Naive B cell (primary cell): ENCODE data around the gene ITSN2. TPM values are rescaled to one million over a fixed set of nuclear protein-coding genes. Genes with fewer than 3 reads are reported as not detected.

ENCODE experiments used
- ATAC-seq, 2 donors: fragments of 150-1000 bp; cut with Tn5 transposase; 2 replicates each; pipeline ENCODE4 v1.10.0; 2021; ENCODE audit warnings: low read depth in 2 of 2, mild to moderate bottlenecking in 2 of 2, moderate library complexity in 2 of 2
- DNase-seq: peaks from one replicate; pipeline ENCODE4 v3.0.0; 2022
- H3K27ac Mint-ChIP-seq, 6 donors: one replicate each; pipeline ENCODE4 v1.8.0; 2020 to 2022; ENCODE audit warnings: mild to moderate bottlenecking in 6 of 6, mixed read lengths in 6 of 6, moderate library complexity in 5 of 6, inconsistent platforms in 2 of 6
- H3K27me3 Mint-ChIP-seq, 3 donors: one replicate each; pipeline ENCODE4 v1.8.0; 2021 to 2022; ENCODE audit warnings: mixed read lengths in 3 of 3, mild to moderate bottlenecking in 1 of 3
- H3K36me3 Mint-ChIP-seq, 2 donors: one replicate each; pipeline ENCODE4 v1.8.0; 2020 to 2022; ENCODE audit warnings: mixed read lengths in 2 of 2, inconsistent platforms in 1 of 2, mild to moderate bottlenecking in 1 of 2
- H3K4me1 Mint-ChIP-seq, 3 donors: one replicate each; pipeline ENCODE4 v1.8.0; 2020 to 2022; ENCODE audit warnings: mixed read lengths in 3 of 3, inconsistent platforms in 1 of 3, mild to moderate bottlenecking in 1 of 3, moderate library complexity in 1 of 3
- H3K4me3 Mint-ChIP-seq, 8 donors: one replicate each; pipeline ENCODE4 v1.8.0; 2020 to 2022; ENCODE audit warnings: mild to moderate bottlenecking in 8 of 8, mixed read lengths in 8 of 8, moderate library complexity in 8 of 8, inconsistent platforms in 2 of 8
- H3K9me3 Mint-ChIP-seq, 7 donors: one replicate each; pipeline ENCODE4 v1.8.0; 2020 to 2022; ENCODE audit warnings: mixed read lengths in 7 of 7, mild to moderate bottlenecking in 5 of 7, inconsistent platforms in 2 of 7, moderate library complexity in 1 of 7
- polyA plus RNA-seq, 6 donors: library from polyadenylated mRNA; unstranded; fragments of 300-500 nt; fragmentation: Illumina TruSeq; gene quantifications; one replicate each; pipeline ENCODE4 v1.2.3, GENCODE V29; 2021; ENCODE audit warnings: low read depth in 6 of 6

ITSN2 gene
- polyA plus RNA-seq, 6 donors from 2014 or later: 57.8 to 163 (median 113) TPM

- Mint-ChIP-seq H3K4me1 (peaks cover 51 to 86% (median 76%) of the 10 kb centered on the region in 3 donors), H3K36me3 (no peaks in the 10 kb centered on the region), H3K9me3 (no peaks in the 10 kb centered on the region), H3K27ac (peak overlapping the region; percentile 79 to 98 (median 89)), H3K4me3 (peak overlapping the region; percentile 59 to 87 (median 78)), H3K27me3 (no peaks in the 10 kb centered on the region)
- DNase-seq (peak; percentile 39), ATAC-seq (peak; percentile 61 to 65)
Measured at GRCh38 chr2:24354957-24355356, 5.4 kb downstream of the ITSN2 start.

GRCh38 chr2:24354395-24354794 is 5.9 kb downstream of the ITSN2 start:
- no peak for DNase-seq
- peaks cover 55 to 92% (median 81%) of the 10 kb centered on the region in 3 donors for H3K4me1 Mint-ChIP-seq
- ATAC-seq: peak; percentile 32 to 39
- H3K9me3 Mint-ChIP-seq: no peaks in the 10 kb centered on the region
- H3K27me3 Mint-ChIP-seq: no peaks in the 10 kb centered on the region
- H3K36me3 Mint-ChIP-seq: no peaks in the 10 kb centered on the region
- H3K27ac Mint-ChIP-seq: peak overlapping the region; percentile 70 to 98 (median 88)
- peak overlapping the region in 7 of 8 donors; percentile 58 to 87 (median 73) for H3K4me3 Mint-ChIP-seq

GRCh38 chr2:24353973-24354372 is 6.4 kb downstream of the ITSN2 start:
- H3K27me3 Mint-ChIP-seq: no peaks in the 10 kb centered on the region
- H3K36me3 Mint-ChIP-seq: no peaks in the 10 kb centered on the region
- no peaks in the 10 kb centered on the region for H3K9me3 Mint-ChIP-seq

GRCh38 chr2:24353364-24353763 is 7.0 kb downstream of the ITSN2 start:
- Mint-ChIP-seq H3K4me3 (peak overlapping the region in 6 of 8 donors; percentile 40 to 87 (median 53)), H3K9me3 (no peaks in the 10 kb centered on the region), H3K36me3 (no peaks in the 10 kb centered on the region), H3K4me1 (peaks cover 60 to 95% (median 85%) of the 10 kb centered on the region in 3 donors), H3K27ac (peak overlapping the region; percentile 65 to 93 (median 84)), H3K27me3 (no peaks in the 10 kb centered on the region)
- ATAC-seq: no peak
- no peak for DNase-seq

More at GRCh38 chr2:24353973-24354372, 6.4 kb downstream of the ITSN2 start:
- ATAC-seq (no peak), DNase-seq (no peak)
- Mint-ChIP-seq H3K27ac (peak overlapping the region; percentile 70 to 92 (median 82)), H3K4me1 (peaks cover 60 to 95% (median 83%) of the 10 kb centered on the region in 3 donors), H3K4me3 (peak overlapping the region in 7 of 8 donors; percentile 44 to 87 (median 65))

- H3K4me1 Mint-ChIP-seq: peaks cover 56 to 94% (median 82%) of the 10 kb centered on the region in 3 donors
- H3K4me3 Mint-ChIP-seq: peak overlapping the region; percentile 10 to 54 (median 33)
- no peaks in the 10 kb centered on the region for H3K27me3 Mint-ChIP-seq
- DNase-seq (no peak), ATAC-seq (no peak)
- H3K9me3 Mint-ChIP-seq: no peaks in the 10 kb centered on the region
- H3K27ac Mint-ChIP-seq: peak overlapping the region; percentile 58 to 93 (median 84)
- no peaks in the 10 kb centered on the region for H3K36me3 Mint-ChIP-seq
Measured at GRCh38 chr2:24352664-24353063, 7.7 kb downstream of the ITSN2 start.

- H3K27me3 Mint-ChIP-seq: no peaks in the 10 kb centered on the region
- no peaks in the 10 kb centered on the region for H3K36me3 Mint-ChIP-seq
- peak overlapping the region in 3 of 8 donors; percentile 29 to 74 (median 45) for H3K4me3 Mint-ChIP-seq
- ATAC-seq: no peak
- no peak for DNase-seq
- H3K27ac Mint-ChIP-seq: peak overlapping the region in 1 of 6 donors; percentile 88
- peaks cover 53 to 93% (median 78%) of the 10 kb centered on the region in 3 donors for H3K4me1 Mint-ChIP-seq
- H3K9me3 Mint-ChIP-seq: no peaks in the 10 kb centered on the region
Measured at GRCh38 chr2:24351981-24352380, 8.4 kb downstream of the ITSN2 start.

- Mint-ChIP-seq H3K4me1 (peaks cover 52 to 92% (median 74%) of the 10 kb centered on the region in 3 donors), H3K27ac (peak overlapping the region in 5 of 6 donors; percentile 15 to 90 (median 66)), H3K36me3 (no peaks in the 10 kb centered on the region)
Measured at GRCh38 chr2:24351627-24351938, 8.8 kb downstream of the ITSN2 start.

GRCh38 chr2:24350826-24351626 is 9.3 kb downstream of the ITSN2 start:
- Mint-ChIP-seq H3K4me3 (peak overlapping the region; percentile 25 to 79 (median 40)), H3K36me3 (no peaks in the 10 kb centered on the region), H3K9me3 (no peaks in the 10 kb centered on the region), H3K4me1 (peaks cover 56 to 92% (median 71%) of the 10 kb centered on the region in 3 donors), H3K27ac (peak overlapping the region; percentile 15 to 90 (median 76)), H3K27me3 (no peaks in the 10 kb centered on the region)
- DNase-seq (no peak), ATAC-seq (no peak)

More at GRCh38 chr2:24351627-24351938, 8.8 kb downstream of the ITSN2 start:
- H3K9me3 Mint-ChIP-seq: no peaks in the 10 kb centered on the region
- H3K4me3 Mint-ChIP-seq: peak overlapping the region in 7 of 8 donors; percentile 16 to 79 (median 45)
- DNase-seq (no peak), ATAC-seq (no peak)
- no peaks in the 10 kb centered on the region for H3K27me3 Mint-ChIP-seq

GRCh38 chr2:24349097-24349496 is 11.2 kb downstream of the ITSN2 start:
- no peaks in the 10 kb centered on the region for H3K9me3 Mint-ChIP-seq
- DNase-seq (no peak), ATAC-seq (peak; percentile 52 to 56)
- no peaks in the 10 kb centered on the region for H3K27me3 Mint-ChIP-seq
- peaks cover 54 to 89% (median 67%) of the 10 kb centered on the region in 3 donors for H3K4me1 Mint-ChIP-seq
- peak overlapping the region in 7 of 8 donors; percentile 31 to 72 (median 59) for H3K4me3 Mint-ChIP-seq
- H3K36me3 Mint-ChIP-seq: no peaks in the 10 kb centered on the region
- H3K27ac Mint-ChIP-seq: peak overlapping the region in 5 of 6 donors; percentile 35 to 92 (median 69)

- Mint-ChIP-seq H3K27me3 (no peaks in the 10 kb centered on the region), H3K4me1 (peaks cover 59 to 92% (median 74%) of the 10 kb centered on the region in 3 donors), H3K27ac (peak overlapping the region in 2 of 6 donors; percentile 15 to 57), H3K4me3 (no peak overlapping the region), H3K36me3 (no peaks in the 10 kb centered on the region), H3K9me3 (no peaks in the 10 kb centered on the region)
- no peak for ATAC-seq
- no peak for DNase-seq
Measured at GRCh38 chr2:24345937-24346336, 14.4 kb downstream of the ITSN2 start.

GRCh38 chr2:24343225-24343882 is 17.0 kb downstream of the ITSN2 start:
- Mint-ChIP-seq H3K27me3 (no peaks in the 10 kb centered on the region), H3K4me3 (peak overlapping the region; percentile 29 to 88 (median 75)), H3K9me3 (no peaks in the 10 kb centered on the region), H3K36me3 (no peaks in the 10 kb centered on the region), H3K4me1 (peaks cover 64 to 92% (median 74%) of the 10 kb centered on the region in 3 donors), H3K27ac (peak overlapping the region; percentile 48 to 92 (median 82))
- DNase-seq (no peak), ATAC-seq (peak; percentile 68 to 73)

GRCh38 chr2:24342110-24342910 is 18.0 kb downstream of the ITSN2 start:
- Mint-ChIP-seq H3K27ac (peak overlapping the region; percentile 78 to 93 (median 84)), H3K9me3 (no peaks in the 10 kb centered on the region), H3K36me3 (no peaks in the 10 kb centered on the region), H3K27me3 (no peaks in the 10 kb centered on the region), H3K4me3 (peak overlapping the region in 7 of 8 donors; percentile 15 to 80 (median 76)), H3K4me1 (peaks cover 71 to 95% (median 82%) of the 10 kb centered on the region in 3 donors)
- DNase-seq: no peak
- peak; percentile 29 to 34 for ATAC-seq

GRCh38 chr2:24339856-24340262 is 20.5 kb downstream of the ITSN2 start:
- DNase-seq: no peak
- Mint-ChIP-seq H3K27me3 (no peaks in the 10 kb centered on the region), H3K27ac (peak overlapping the region; percentile 47 to 96 (median 85)), H3K4me1 (peaks cover 65 to 86% (median 83%) of the 10 kb centered on the region in 3 donors), H3K9me3 (no peaks in the 10 kb centered on the region), H3K36me3 (peaks cover 7 to 8% of the 10 kb centered on the region in 2 donors), H3K4me3 (peak overlapping the region in 6 of 8 donors; percentile 27 to 72 (median 49))
- no peak for ATAC-seq
